B cell (primary cell): ENCODE results near the gene RAB11FIP5.

Experiments
- CTCF ChIP-seq: fragments of 200-600 bp; IDR thresholded peaks from one replicate; pipeline ENCODE4 v1.8.0; 2022; ENCODE audit warnings: antibody characterized with exemption, mild to moderate bottlenecking
- EZH2 ChIP-seq: IDR thresholded peaks from 2 replicates; pipeline ENCODE4 v1.6.1; 2012; ENCODE audit warnings: borderline replicate concordance, low read depth, mild to moderate bottlenecking, moderate library complexity, low read length; ENCODE audit not compliant: insufficient read depth, poor library complexity, severe bottlenecking

DNA sequence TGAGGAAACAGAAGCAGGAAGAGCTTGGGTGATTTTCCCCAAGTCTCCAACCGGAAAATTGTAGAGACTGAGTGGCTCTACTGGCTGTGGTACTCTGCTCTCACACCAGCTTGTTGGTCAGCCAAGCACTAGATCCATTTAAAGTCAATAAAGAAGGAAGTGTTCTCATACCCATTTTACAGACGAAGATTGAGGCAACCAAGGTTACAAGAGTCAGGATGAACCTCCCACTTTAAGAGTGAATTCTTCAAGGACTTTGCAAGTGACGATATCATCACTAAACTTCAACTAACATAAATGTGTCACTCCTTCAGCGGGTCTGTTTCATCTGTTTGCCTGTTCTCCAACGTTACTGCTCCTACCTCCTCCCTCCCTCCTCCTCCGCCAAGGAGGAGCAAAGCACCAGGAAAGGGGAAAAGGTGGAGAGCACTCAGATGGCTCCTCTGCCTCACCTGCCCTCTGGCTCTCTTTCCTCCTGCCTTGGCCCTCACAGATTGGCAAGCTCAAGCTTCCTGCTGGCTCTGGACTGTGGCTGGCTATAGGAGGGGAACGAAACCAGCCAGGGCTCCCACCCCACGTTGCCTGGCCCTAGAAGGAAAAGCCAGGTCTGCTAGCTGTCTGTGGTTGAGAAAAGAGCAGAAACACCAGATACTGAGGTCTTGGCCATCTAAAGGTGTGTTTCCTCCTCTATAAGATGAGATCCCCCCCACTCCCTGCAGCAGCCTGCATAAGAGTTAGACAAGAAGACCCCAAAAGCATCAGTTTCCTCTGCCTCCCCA, 3.6 kb upstream of the RAB11FIP5 start:
- TF ChIP-seq CTCF (no peak), EZH2 (no peak)
